Measurements from ENCODE around the gene NCOA4. TPM values are rescaled to one million over a fixed set of nuclear protein-coding genes. Genes with fewer than 3 reads are reported as not detected.

NCOA4 gene
- total and polyA plus RNA-seq, 2 of the 4 experiments (the other 2 are of a cell fraction), result 62.2 to 188 TPM

DNA sequence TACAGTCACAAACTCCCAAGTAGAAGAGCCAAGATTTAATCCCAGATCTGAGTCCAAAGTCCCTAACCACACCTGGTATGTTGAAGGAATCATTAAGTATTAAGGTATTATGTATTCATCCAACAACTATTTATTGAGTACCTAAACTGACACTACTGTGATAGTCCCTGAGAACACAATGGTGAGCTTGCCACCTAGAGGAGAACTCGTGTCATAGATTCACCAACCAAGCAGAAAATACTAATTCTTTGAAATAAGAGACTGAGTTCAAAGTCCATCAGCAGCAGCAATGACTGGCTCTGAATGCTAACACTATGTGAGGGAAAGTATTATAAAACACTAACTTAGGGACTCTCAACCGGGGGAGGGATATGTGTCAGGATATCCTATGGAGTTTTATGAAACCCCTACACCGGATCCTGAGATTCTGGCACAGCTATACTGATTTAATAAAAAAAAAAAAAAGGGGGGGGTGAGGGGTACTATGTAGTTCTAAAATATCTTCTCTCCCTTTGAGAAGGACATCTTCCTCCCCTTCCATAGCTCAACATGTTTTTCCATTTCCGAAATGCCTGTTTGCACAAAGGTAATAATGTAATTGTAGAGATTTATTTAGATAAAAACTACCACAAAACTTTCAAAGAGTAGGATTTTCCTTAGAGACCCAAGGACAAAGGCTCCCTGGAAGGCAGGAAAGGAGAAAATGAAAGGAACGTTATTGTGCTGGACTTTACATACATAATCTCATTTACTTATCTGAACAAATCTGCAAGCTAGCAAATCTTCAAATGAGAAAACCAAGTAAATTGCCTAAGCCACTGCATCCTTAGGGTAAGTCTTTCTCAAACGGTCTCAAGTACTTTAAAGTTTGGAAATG lies 1.6 kb downstream of the NCOA4 start (continued):
- TF ChIP-seq NFE2L2 (IDR thresholded peaks at IDR 0.05; ENCODE audit: low read depth, low read length) (no peak), MAZ (IDR thresholded peaks at IDR 0.05; ENCODE audit: borderline replicate concordance, low read depth, low read length) (no peak)

- POLR2A ChIA-PET (ENCODE audit: unreplicated experiment), result no interaction called here
- no peaks in the 10 kb centered on the region for H3K36me3 ChIP-seq (ENCODE audit: control insufficient read depth, insufficient read depth, low read length)
- intact Hi-C loops (cut with micrococcal nuclease) (loop anchor here (10.0 kb wide), 1 partner anchor 561 kb away; no protein-coding TSS in a partner anchor), dilution Hi-C loops (cut with HindIII; ENCODE audit: low sequenced_read_pairs, unreplicated experiment) (no loop called here), in situ Hi-C loops (cut with MboI; ENCODE audit: low sequenced_read_pairs) (no loop called here)
- H3K4me2 ChIP-seq (ENCODE audit: low read depth, low read length), result no peak overlapping the region
- H3K56ac ChIP-seq (ENCODE audit: extremely low read depth, insufficient read depth, low read length), result no peak overlapping the region
- BruUV-seq (replicated peaks), result no TSS peak
- H2AK5ac ChIP-seq (ENCODE audit: low read depth, low read length), result no peak overlapping the region
- no peak overlapping the region for H3K9ac ChIP-seq (ENCODE audit: low read depth, low read length)
- CTCF ChIA-PET, result no interaction called here
- no peaks in the 10 kb centered on the region for H3K27me3 ChIP-seq (ENCODE audit: control insufficient read depth, insufficient read depth, low read length)
- no peak overlapping the region for H2BK20ac ChIP-seq (ENCODE audit: low read depth, low read length)
- no peak for DNase-seq
- ATAC-seq (ENCODE audit: low read depth), result no peak
- H2BK5ac ChIP-seq (ENCODE audit: low read depth, low read length, poor library complexity, severe bottlenecking), result no peak overlapping the region
- H3K23ac ChIP-seq (ENCODE audit: low read depth, low read length), result no peak overlapping the region
- H2BK120ac ChIP-seq (ENCODE audit: low read depth, low read length), result no peak overlapping the region
- no peak overlapping the region for H3K27ac ChIP-seq (ENCODE audit: insufficient read depth, low read length)
- H4K8ac ChIP-seq (ENCODE audit: low read depth in 2 of 2, low read length in 2 of 2), result no peak overlapping the region
- H3K18ac ChIP-seq (ENCODE audit: low read depth, low read length), result no peak overlapping the region
- H4K20me1 ChIP-seq (ENCODE audit: insufficient read depth, low read length), result peaks cover 64% of the 10 kb centered on the region
- no peak overlapping the region for H3K4ac ChIP-seq (ENCODE audit: low read depth, low read length)
- no peak overlapping the region for H3K4me3 ChIP-seq (ENCODE audit: insufficient read depth, low read depth, low read length)
- peaks cover 6% of the 10 kb centered on the region; the same call in 1 of the 2 replicates for H3K9me1 ChIP-seq (ENCODE audit: insufficient read depth, low read length)
- no peaks in the 10 kb centered on the region for H3K9me3 ChIP-seq (ENCODE audit: control insufficient read depth, insufficient read depth, low read length)
- H2AK9ac ChIP-seq (replicated peaks; ENCODE audit: low read depth, low read length, poor library complexity), result no peak overlapping the region
- H3K14ac ChIP-seq (replicated peaks; ENCODE audit: low read depth, low read length), result no peak overlapping the region
- peaks cover 21% of the 10 kb centered on the region for H3K4me1 ChIP-seq (ENCODE audit: control insufficient read depth, insufficient read depth, low read length)
- no peak overlapping the region for H2AFZ ChIP-seq (replicated peaks; ENCODE audit: low read length, poor library complexity)
- H4K5ac ChIP-seq (ENCODE audit: low read depth, low read length), result no peak overlapping the region
- TF ChIP-seq CHD1 (IDR thresholded peaks at IDR 0.05; ENCODE audit: low read depth, low read length) (no peak), BHLHE40 (IDR thresholded peaks at IDR 0.05; ENCODE audit: low read depth, low read length) (no peak), MXI1 (IDR thresholded peaks at IDR 0.05; ENCODE audit: borderline replicate concordance, low read depth, low read length) (no peak), FOS (IDR thresholded peaks at IDR 0.05; ENCODE audit: low read depth, low read length) (no peak), CEBPB (IDR thresholded peaks at IDR 0.05; ENCODE audit: low read depth, low read length) (no peak), RCOR1 (IDR thresholded peaks at IDR 0.05; ENCODE audit: insufficient replicate concordance, low read length) (no peak), MAFK (IDR thresholded peaks at IDR 0.05; ENCODE audit: low read depth, low read length) (no peak), RAD21 (IDR thresholded peaks at IDR 0.05; ENCODE audit: low read length) (no peak), SMC3 (IDR thresholded peaks at IDR 0.05; ENCODE audit: low read depth, low read length) (no peak)
- TF ChIP-seq, protein P1, sequence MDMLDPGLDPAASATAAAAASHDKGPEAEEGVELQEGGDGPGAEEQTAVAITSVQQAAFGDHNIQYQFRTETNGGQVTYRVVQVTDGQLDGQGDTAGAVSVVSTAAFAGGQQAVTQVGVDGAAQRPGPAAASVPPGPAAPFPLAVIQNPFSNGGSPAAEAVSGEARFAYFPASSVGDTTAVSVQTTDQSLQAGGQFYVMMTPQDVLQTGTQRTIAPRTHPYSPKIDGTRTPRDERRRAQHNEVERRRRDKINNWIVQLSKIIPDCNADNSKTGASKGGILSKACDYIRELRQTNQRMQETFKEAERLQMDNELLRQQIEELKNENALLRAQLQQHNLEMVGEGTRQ (IDR thresholded peaks at IDR 0.05; ENCODE audit: low read depth, low read length), result no peak
- TF ChIP-seq, protein P2, sequence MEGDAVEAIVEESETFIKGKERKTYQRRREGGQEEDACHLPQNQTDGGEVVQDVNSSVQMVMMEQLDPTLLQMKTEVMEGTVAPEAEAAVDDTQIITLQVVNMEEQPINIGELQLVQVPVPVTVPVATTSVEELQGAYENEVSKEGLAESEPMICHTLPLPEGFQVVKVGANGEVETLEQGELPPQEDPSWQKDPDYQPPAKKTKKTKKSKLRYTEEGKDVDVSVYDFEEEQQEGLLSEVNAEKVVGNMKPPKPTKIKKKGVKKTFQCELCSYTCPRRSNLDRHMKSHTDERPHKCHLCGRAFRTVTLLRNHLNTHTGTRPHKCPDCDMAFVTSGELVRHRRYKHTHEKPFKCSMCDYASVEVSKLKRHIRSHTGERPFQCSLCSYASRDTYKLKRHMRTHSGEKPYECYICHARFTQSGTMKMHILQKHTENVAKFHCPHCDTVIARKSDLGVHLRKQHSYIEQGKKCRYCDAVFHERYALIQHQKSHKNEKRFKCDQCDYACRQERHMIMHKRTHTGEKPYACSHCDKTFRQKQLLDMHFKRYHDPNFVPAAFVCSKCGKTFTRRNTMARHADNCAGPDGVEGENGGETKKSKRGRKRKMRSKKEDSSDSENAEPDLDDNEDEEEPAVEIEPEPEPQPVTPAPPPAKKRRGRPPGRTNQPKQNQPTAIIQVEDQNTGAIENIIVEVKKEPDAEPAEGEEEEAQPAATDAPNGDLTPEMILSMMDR (conservative IDR thresholded peaks at IDR 0.05; ENCODE audit: low read depth, low read length), result no peak
- H3K79me1 ChIP-seq (ENCODE audit: low read depth in 1 of 2, low read length in 2 of 2), result peaks cover 3 to 34% of the 10 kb centered on the region in 2 experiments; a peak in 2 of 4 replicates
- no peak overlapping the region for H4K91ac ChIP-seq (ENCODE audit: insufficient read depth, low read depth, low read length)
- H2BK15ac ChIP-seq (ENCODE audit: low read depth, low read length), result no peak overlapping the region
Measured at GRCh38 chr10:46026106-46026505, 4.3 kb downstream of the NCOA4 start.

Data from IMR-90 (cell line).